Fibroblast of skin of back (primary cell): ENCODE results near the gene SETD1B.
A peak's percentile ranks its signal among the peaks of the same experiment; 100 is the strongest.
"Not testable (repeated sequence)": the region's sequence is repeated elsewhere in the genome, so short reads cannot be mapped to it uniquely, and the experiment has no call there.

Experiments used
- DNase-seq: peaks from one replicate; pipeline ENCODE4 v3.0.0-alpha.2; 2013

Gene SETD1B

DNA sequence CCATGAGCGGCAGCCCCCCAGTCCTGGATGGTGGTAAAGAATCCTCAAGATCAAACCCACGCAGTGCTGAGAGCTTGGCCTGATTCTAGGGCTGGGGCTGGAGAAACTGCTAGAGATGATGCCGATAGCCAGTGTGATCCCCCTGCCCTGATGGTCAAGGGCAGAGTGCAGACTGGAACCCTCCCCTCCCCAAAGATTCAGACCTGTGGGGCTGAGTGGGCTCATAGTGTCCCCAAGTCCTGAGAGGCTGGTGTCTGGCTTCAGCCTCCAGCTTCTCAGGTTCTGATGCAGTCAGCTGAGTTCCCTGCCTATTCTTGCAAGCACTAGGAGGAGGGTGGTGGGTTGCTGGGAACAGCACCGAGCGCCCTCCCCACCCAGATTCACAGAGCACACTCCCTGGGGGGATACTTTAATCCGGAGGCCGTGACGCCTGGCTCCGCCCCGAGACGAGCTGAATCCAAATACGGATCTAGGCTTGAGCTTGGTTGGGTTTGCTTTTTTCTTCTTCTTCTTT is 22.3 kb upstream of the SETD1B start:
- no peak for DNase-seq

GRCh38 chr12:121781998-121782979 is 21.5 kb upstream of the SETD1B start:
- DNase-seq = peak; percentile 46

GRCh38 chr12:121783766-121784165 is 20.0 kb upstream of the SETD1B start:
- peak; percentile 52 for DNase-seq

DNA sequence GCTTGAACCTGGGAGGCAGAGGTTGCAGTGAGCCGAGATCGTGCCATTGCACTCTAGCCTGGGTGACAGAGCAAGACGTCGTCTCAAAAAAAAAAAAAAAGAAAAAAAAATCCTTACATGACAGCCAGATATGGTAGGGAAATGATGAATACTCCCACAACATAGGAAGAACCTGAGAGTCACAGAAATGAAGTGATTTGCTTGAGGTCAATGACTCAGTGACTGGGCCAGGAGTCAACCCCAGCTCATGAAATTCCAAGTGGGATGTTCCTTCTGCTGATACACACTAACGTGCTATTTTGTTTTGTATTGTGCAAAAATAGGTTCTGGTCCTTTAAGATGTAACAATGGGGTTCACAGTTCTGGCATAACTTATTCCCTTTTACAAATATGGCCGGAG is 19.3 kb upstream of the SETD1B start:
- DNase-seq = peak; percentile 92

DNA sequence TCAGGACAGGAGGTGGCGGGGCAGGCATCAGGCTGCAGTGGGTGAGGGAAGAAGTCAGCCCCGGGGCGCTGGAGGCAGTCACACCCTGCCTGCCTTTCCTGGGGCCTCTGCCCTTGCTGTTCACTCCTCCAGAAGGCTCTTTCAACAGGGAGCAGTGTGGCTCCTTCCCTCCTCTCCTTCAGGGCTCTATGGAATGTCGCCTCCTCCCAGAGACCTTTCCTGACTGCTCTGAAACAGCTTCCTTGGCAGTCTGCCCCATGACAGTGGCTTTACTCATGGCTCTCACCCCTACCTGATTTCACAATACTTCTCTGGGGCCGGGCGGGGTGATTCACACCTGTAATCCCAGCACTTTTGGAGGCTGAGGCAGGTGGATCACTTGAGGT is 17.4 kb upstream of the SETD1B start:
- peak; percentile 93 for DNase-seq

DNA sequence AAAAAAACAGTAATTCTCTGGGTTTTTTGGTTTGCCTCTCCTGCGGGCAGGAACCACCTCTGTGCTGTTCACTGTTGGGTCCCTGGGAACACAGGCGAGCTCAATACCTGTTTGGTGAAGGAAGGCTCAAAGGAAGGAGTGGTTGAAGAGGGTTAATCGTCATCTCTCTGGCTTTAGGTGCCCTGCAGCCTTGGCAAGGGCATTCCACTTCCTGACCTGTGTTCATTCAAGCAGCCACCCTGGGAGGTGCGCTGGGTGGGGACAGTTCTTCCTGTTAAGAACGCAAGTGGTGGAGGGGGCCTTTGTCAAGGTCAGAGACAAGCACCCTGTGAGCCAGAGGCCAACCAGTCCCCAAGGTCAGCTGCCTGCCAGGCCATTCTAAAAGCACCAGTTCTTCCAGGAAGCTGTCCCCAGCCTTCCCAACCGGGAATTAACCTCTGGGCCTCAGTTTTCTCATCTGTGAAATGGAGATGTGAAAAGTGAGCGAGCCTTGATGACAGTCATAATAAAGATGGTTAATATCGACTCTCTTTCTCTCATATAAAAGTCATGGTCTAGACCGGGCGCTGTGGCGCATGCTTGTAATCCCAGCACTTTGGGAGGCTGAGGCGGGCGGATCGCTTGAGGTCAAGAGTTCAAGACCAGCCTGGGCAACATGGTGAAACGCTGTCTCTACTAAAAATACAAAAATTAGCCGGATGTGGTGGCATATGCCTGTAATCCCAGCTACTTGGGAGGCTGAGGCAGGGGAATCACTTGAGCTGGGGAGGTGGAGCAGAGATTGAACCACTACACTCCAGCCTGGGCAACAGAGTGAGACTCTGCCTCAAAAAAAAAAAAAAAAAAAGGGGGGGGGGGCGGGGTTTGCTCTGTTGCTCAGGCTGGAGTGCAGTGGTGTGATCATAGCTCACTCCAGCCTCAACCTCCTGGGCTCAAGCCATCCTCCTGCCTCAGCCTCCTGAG is 16.5 kb upstream of the SETD1B start:
- DNase-seq = no peak

DNA sequence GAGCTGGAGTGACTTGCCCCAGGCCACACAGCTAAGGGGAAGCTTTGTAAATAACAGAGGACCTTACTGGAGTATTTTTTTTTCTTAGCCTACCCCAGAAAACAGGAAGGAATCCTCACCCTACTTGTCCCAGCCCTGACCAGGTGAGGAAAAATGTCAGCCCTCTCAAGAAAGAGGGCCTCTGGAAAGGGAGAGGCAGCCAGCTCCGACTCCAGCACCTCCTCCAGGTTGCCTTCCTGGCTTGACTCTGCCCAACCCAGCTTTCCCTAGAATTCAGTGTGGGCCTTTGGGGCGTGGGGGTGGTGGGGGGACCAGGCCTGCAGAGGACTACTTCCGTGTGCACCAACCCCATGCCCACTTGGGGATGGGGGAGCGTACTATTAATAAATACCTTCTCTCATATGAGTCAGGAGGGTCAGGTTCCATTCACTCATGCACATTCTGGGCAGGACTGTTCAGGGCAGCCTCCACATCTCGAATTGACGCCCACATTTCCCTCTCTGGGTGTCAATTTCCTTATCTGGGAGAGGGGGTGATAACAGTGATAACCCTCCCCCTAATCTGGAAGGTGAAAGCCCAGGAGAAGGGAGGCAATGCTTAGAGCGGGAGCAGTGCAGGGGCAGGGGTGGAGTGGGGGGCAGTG is 15.5 kb upstream of the SETD1B start:
- no peak for DNase-seq

- no peak for DNase-seq
Observed at GRCh38 chr12:121789233-121789781, 14.5 kb upstream of the SETD1B start.

- DNase-seq = peak; percentile 48
Observed at GRCh38 chr12:121789800-121790728, 13.7 kb upstream of the SETD1B start.

- not testable (repeated sequence) for DNase-seq
Observed at GRCh38 chr12:121790785-121791184, 13.0 kb upstream of the SETD1B start.

DNA sequence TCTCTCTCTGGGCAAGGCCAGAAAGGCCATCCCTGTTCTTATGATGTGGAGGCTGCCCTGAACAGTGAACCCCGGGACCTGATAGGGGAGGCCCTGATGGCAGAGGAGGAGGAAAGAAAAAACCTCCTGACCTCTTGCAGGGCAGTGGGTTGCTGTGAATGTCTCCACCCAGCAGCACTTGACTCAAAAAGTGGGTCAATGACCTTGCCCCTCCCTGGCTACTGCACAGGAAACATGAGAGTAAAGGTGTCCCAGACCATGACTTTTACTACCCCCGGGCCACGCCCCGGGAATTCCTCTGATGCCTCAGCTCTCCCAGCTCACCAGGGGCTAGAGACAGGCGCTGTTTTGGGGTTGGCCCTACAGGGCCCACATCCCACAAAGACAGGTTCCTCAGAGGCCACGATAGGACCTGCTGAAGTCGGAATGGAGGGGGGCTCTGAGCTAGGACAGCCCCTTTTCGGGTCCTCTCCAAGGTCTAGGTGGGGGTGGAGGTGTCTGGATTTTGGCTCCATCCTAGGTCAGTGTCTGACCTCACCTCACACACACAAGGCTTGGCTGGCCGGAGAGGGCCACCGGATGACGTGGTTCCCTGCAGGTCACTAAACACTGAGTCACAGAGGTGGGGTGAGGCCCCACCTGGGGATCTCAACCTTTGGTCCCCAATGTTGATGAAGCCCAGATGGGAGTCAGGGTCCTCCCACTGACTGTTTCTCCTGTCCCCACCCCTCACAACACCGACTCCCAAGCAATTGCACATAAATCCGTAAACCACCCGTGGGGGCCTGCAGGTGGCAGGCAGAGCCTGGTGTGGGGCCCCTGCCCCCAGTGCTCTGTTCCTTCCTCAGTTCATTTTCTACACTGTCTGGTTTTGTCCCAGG is 11.9 kb upstream of the SETD1B start:
- no peak for DNase-seq

GRCh38 chr12:121792607-121793439 is 11.0 kb upstream of the SETD1B start:
- DNase-seq = no peak

- no peak for DNase-seq
Observed at GRCh38 chr12:121793440-121793837, 10.4 kb upstream of the SETD1B start, which contains the start of gene RHOF. TSS of gene RHOF (minus strand) at chr12:121793688. CDS start at chr12:121793633, 55 bp downstream.

- peak; percentile 86 for DNase-seq
Observed at GRCh38 chr12:121793838-121794533, 9.8 kb upstream of the SETD1B start.

DNA sequence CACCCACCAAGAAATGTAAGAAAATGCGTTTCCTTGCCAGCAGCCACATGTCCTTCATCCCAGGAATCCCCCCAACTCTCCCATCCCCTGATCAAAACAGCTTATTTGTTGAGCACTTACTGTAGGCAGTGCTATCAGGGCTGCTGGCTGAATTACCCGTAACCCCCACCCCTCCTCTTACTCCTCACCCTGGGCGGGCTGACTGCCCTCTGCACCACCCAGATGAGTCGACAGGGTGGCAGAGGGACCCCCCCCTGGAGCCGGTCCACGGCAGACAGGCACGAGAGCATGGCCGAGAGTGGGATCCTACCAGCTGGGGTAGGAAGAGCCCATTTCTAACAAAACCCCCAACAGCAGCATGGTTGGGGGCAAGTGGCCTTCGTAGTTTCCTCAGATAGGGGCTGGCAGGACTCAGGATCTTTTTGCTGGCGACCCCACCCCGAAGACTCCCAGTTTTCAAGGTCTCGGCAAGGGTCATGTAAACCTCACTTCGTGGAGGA is 9.2 kb upstream of the SETD1B start:
- no peak for DNase-seq

DNA sequence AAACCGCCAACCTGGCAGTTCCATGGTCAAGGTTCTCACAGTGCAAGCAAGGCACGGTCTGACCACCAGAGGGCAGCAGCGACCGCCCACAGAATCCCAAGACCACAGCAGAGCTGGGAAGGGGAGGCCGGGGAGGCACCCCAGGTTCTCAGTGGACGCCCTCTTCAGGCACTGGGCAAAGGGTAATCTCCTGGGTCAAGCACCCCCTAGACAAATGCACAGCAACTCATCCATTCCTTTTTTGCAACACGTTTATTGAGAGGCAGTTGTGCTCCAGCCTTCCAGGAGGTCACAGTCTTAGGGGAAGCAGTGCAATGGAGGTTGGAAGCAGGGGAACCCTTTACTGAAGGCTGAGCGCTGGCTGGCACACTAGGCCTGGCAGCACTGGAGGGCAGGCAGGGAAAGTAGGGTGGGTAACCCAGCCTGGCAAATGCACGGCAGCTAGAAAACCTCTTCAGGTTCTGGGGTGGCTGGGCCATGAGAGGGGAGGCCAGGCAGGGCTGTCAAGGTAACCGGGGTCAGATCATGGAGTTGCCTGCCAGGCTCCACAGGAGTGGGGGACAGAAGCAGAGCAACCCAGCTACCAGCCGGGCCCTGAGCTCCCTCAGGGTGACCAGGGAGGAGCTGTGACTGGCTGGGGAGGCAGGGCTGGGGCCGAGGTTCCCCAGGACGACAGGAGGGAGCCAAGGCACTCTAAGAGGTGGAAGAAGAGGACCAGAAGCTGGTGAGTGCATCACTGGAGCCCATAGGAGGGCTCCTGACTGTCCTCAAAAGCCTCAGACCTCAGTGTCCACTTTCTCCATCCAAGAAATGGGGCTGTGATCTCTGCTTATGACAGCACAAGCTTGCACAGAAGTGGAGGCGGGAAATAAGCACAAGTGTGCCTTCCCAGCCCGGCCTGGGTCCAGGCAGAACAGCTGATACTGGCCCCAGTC is 8.5 kb upstream of the SETD1B start:
- peak; percentile 75 for DNase-seq
